GM21717 (cell line): ENCODE data around the gene TMEM59L.
"Not testable (repeated sequence)": the region's sequence is repeated elsewhere in the genome, so short reads cannot be mapped to it uniquely, and the experiment has no call there.

Experiments used
- ATAC-seq: cut with Tn5 transposase; IDR thresholded peaks from one replicate; pipeline ENCODE4 v1.9.1; 2021; ENCODE audit warnings: mild to moderate bottlenecking, moderate library complexity; ENCODE audit not compliant: unreplicated experiment

TMEM59L gene

GRCh38 chr19:18612772-18613588 lies at the start of gene TMEM59L:
Gene TMEM59L, plus strand, starts transcription at chr19:18612870. Its CDS starts 89 bp downstream, at chr19:18612959.
- ATAC-seq, result no peak

DNA sequence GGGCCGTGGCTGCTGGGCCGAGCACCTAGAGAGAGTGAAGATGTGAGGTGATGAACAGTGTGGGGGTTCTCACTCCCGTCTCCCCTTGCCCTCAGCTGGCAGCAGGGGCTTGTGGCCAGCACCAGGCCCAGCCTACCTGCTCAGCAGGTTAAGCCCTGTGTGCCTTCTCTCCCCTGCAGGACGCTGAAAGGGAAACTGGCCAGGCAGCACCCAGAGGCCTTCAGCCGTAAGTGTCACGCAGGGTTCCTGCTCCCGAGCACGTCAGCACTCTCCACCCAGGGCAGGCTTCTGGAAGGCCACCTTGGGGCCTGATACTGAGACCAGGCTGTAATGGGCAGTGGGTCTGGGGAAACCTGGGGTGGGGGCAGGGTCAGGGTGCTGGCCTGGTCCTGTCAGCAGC lies 45.7 kb upstream of the TMEM59L start:
- no peak for ATAC-seq

GRCh38 chr19:18568367-18568766 lies 44.3 kb upstream of the TMEM59L start:
- ATAC-seq, result no peak

DNA sequence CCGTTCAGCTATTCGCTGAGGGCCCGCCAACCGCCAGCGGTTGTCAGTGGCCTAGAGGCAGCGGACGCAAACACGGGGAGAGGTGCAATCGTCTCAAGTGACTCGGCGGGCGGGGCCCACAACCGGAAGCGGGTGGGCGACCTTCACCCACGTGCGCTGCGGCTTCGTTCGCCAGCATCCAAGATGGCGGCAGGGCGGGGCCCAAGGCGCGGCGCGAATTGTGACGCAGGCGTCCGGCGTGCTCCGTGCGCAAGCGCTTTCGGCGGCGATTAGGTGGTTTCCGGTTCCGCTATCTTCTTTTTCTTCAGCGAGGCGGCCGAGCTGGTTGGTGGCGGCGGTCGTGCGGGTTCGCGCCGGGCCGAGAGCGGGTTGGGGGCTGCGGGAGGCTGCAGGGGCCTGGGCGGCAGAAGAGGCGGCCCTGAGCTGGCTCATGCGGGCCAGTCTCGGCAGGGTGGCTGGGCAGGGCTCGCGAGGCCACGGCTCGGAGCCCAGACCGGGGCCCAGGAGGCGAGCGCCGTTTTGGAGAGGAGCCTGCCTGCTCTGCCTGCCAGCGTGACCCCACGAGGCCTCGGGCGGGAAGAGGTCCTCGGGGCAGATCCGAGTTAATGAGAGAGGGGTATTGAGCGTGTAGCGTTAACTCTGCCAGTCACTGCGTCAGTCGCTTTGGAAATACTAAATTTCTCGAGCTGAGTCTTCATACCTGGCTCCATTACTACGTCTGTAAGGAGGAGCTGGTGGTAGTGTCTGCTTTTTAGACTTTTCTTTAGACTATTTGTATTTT lies 40.9 kb upstream of the TMEM59L start, which contains the start of gene UBA52:
UBA52 (plus strand) TSS at position 294 of the 781 bp plus-strand sequence. CDS start 1,444 bp downstream, outside the sequence.
- ATAC-seq, result peak; percentile 68

GRCh38 chr19:18574691-18575291 lies 37.9 kb upstream of the TMEM59L start:
- ATAC-seq, result no peak

DNA sequence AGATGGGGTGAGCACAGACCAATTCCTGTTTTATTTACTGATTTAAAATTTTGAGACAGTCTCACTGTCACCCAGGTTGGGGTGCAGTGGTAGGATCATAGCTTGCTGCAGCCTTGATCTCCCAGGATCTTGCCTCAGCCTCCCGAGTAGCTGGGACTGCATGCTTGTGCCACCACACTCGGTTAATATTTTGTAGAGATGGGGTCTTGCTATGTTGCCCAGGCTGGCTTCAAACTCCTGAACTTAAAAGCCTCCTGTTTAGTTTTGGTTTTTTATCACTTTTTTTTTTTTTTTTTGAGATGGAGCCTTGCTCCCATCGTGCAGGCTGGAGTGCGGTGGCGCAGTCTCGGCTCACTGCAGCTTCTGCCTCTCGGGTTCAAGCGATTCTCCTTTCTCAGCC lies 36.3 kb upstream of the TMEM59L start:
- ATAC-seq, result no peak

- no peak for ATAC-seq
Measured at GRCh38 chr19:18577365-18577914, 35.2 kb upstream of the TMEM59L start.

GRCh38 chr19:18580311-18580710 lies 32.4 kb upstream of the TMEM59L start:
- ATAC-seq, result no peak

DNA sequence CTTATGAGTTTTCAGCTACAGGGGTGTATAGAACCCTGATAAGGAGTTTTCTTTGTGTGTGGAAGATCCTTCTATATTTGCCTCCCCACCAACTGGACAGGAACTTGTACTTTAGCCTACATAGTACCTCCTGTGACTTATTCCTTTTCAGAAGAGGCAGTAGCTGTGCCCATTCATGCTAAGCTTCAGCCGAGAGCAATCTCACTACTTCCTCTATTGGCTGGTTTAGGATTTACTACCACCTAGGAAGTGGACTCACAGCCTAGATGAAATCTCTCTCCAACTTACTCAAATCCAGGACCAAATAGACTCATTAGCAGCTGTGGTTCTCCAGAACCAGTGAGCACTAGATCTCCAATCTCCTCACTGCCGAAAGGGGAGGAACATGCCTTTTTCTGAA lies 26.4 kb upstream of the TMEM59L start:
- no peak for ATAC-seq

- no peak for ATAC-seq
Measured at GRCh38 chr19:18587561-18587960, 25.1 kb upstream of the TMEM59L start.

GRCh38 chr19:18587962-18588610 lies 24.6 kb upstream of the TMEM59L start:
- no peak for ATAC-seq

DNA sequence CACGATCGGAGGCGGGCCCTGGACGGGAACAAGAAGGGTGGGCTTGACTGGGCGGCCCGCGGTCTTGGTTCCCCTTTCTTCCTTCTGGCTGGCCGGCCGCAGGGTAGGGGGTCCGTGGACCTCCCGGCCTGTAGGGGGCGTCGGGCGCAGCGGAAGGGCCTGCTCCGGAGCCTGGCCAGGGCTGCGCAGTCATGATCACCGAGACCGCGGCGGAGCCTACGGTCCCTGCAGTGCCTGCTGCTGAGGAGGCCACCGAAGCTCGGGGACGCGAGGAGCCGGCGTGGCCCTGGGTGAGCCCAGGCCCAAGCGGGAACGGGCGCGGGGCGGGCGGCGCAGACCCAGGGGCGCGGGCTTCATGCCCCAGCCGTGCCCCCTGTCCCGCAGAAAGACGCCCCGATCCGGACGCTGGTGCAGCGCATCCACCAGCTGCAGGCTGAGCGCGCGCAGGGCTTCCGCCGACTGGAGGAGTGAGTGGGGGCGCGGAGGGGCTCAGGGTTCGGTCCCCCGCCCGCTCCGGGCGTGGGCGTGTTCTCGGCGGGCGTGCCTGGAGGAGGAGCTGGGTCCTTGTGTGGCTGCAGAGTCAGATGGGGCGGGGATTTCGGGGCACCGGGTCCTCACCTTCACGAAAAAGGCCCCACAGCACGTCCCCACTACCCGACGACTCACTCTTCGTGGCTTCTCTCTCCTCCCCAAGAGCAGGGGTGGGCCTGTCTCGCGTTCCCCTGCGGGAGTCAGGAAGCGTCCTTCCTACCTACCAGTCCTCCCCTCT lies 23.9 kb upstream of the TMEM59L start, which contains the start of gene REX1BD:
REX1BD (plus strand) TSS at position 188 of the 769 bp plus-strand sequence; CDS start at position 192, 4 bp downstream.
- peak; percentile 61 for ATAC-seq

DNA sequence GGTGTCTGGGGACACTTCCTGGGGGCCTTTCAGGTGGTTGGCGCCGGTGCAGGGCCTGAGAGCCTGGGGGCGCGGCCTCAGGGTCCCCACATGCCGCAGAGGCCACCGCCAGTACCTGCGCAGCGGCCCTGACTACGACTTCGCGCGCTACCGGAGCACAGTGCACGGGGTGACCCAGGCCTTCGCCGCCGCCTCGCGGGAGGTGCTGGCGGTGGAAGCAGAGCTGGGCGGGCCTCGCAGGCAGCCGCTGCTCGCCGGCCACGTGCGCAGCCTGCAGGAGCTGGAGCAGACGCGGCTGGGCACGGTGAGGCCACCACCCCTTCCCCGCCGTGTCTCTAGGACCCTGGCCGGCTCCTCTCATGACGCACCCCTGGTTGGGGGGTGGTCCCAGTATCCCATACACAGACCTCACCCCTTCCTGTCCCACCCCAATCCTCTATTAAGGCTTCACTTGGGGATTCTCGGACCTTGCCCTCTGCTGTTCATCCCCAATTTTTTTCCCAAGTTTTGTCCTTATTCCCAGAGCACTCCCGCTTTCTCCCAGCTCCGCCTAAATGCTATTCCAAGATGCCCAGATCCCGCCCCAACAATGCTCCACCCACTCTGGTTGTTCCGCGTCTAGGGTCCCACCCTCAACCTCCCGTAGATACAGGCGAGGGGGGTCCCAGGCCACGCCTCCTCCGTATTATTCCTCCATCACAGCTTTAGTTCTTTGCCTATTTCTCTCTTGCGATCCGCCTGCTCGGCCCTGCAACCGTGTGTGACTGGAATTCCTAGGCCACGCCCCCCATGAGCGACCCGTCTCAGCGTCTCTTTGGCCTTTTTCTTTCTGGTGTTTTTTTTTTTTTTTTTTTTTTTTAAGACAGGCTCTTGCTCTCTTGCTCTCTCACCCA lies 23.0 kb upstream of the TMEM59L start:
- peak; percentile 19 for ATAC-seq

- ATAC-seq, result no peak
Measured at GRCh38 chr19:18590273-18591272, 22.1 kb upstream of the TMEM59L start.

- ATAC-seq, result no peak
Measured at GRCh38 chr19:18591735-18592385, 20.8 kb upstream of the TMEM59L start.

GRCh38 chr19:18592732-18593131 lies 19.9 kb upstream of the TMEM59L start:
- ATAC-seq, result not testable (repeated sequence)
